Mucosa of stomach (tissue), 1 donor: ENCODE data around the gene EPHB3.

Source experiments
- H3K27me3 ChIP-seq: one replicate; pipeline ENCODE4 v1.7.0; 2013; ENCODE audit warnings: mild to moderate bottlenecking, low read length; ENCODE audit not compliant: control insufficient read depth, insufficient read depth
- H3K36me3 ChIP-seq: one replicate; pipeline ENCODE4 v1.7.0; 2013; ENCODE audit warnings: low read length; ENCODE audit not compliant: control insufficient read depth, insufficient read depth
- H3K4me1 ChIP-seq: one replicate; pipeline ENCODE4 v1.7.0; 2013; ENCODE audit warnings: mild to moderate bottlenecking, low read length; ENCODE audit not compliant: control insufficient read depth, insufficient read depth
- H3K4me3 ChIP-seq: one replicate; pipeline ENCODE4 v1.7.0; 2013; ENCODE audit warnings: low read length
- H3K9ac ChIP-seq: one replicate; pipeline ENCODE4 v1.7.0; 2013; ENCODE audit warnings: mild to moderate bottlenecking, low read length, moderate library complexity
- H3K9me3 ChIP-seq: one replicate; pipeline ENCODE4 v1.7.0; 2013; ENCODE audit warnings: mild to moderate bottlenecking, low read length, moderate library complexity; ENCODE audit not compliant: control insufficient read depth
- donor health status: Pancreatic carcinoma.

The EPHB3 gene

DNA sequence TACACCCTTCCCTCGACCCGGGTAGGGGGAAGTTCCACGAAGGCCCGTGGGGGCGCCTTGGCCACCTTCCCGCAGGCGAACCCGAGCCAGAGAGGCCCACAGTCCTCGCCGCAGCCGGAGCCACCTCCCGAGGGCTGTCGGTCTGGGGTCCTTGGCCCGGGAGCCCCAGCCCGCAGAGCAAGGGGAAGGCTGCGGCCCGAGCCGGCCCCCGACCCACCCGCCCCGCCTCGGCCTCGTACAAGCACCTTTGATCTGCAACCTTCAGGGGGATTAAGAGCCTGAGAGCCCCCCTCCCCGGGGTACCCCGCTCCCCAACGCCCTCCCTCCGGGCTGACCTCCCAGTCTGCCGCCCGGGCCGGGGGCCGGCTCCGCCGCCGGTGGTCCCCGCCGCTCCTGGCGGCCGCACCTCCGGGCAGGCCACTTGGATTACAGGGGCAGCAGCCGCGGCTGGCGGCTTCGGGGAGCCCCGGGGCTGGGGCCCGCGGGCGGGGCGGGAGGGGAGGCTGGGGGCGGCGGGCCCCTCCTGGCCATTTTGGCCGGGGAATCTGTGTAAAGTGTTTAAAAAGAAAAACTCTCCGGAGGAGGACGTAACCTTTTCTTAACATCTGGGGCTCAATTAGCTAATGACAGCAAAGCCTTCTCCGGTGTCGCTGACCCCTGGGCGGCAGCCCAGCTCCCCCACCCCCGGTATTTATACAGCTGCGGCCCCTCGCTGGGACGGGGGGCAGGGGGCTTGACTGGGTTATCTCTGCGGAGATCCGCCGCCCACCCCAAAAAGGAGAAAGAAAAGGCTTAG lies 40.2 kb downstream of the EPHB3 start:
- no peaks in the 10 kb centered on the region for H3K9me3 ChIP-seq
- H3K36me3 ChIP-seq: no peaks in the 10 kb centered on the region
- no peak overlapping the region for H3K9ac ChIP-seq
- peaks cover 42% of the 10 kb centered on the region for H3K27me3 ChIP-seq
- no peak overlapping the region for H3K4me3 ChIP-seq
- peaks cover 16% of the 10 kb centered on the region for H3K4me1 ChIP-seq

DNA sequence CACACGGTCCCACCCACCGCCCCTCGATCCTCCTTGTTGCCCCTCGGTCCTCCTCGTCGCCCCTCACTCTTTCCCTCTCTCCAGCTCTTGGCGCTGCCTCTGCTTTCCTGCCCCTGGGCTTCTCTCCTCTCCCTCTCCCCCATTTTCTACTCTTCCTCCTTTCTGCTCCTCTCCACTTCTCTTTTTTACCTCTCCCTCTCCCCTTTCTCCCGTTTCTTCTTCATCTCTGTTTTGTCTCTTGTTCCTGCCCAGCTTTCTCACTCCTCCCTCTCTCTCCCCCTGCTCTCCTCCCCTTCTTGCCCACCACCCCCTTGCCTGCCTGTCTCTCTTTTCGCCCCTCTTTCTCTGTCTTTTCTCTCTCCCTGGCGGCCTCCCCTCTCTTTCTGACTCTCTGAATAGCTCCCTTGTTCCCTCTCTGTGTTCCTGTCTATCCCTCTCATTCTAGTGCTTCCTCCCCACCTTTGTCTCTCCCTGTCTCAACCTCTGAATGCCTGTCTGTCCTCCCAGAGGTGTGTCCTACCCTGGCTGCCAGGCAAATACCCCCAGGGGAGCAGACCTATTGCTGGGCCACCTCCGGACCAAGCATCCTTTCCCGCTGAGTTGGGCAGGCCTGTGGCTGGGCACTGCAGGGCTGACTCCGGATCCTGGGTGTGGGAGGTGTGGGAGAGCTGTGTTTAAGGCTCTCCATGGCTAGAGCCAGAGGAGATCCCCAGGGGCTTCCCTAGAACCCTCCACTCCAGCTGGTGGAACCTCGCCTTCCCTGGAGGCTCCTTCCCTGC lies 41.0 kb downstream of the EPHB3 start:
- no peak overlapping the region for H3K9ac ChIP-seq
- H3K27me3 ChIP-seq: peaks cover 42% of the 10 kb centered on the region
- no peaks in the 10 kb centered on the region for H3K36me3 ChIP-seq
- H3K4me3 ChIP-seq: no peak overlapping the region
- H3K4me1 ChIP-seq: peaks cover 16% of the 10 kb centered on the region
- H3K9me3 ChIP-seq: no peaks in the 10 kb centered on the region

DNA sequence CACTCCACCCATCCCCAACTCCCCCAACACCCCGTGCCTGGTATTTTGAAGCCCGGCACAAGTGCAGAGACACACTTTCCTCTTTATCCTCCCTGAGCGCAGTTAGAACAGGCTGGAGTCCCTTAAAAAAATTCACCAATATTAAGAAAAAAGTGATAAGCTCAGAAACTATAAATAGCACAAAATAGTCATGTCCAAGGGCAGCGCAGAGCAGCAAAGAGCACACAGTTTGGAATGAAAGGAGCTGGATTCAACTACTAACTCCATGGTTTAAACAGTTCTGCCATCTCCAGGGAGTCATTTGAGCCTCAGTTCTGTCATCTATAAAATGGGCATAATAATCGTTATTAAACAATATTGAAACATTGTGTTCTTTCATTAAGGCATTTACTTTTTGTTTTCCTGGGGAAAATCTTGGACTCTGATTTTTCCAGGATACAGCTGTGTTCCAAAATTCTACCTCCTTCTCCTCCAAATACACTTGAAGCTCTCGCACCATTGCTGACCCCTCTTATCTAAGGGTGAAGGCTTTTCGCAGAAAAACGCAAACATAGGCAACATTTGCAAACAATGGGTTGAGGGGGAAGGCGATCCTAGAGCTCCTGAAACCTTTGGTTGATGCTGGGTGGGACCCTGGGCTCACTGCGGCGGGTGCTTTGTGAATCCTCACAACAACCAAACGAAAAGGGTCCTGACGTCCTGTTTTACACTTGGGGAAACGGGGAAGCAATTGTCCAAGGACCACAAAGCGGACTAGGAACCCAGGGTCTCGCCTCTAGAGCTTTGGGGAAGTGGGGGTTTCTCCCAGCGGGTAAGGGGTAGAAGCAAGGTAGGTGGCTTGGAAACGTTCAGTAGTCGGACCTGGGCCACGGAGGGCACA lies 41.8 kb downstream of the EPHB3 start:
- Histone ChIP-seq H3K4me3 (no peak overlapping the region), H3K9me3 (no peaks in the 10 kb centered on the region), H3K27me3 (peaks cover 42% of the 10 kb centered on the region), H3K4me1 (peaks cover 13% of the 10 kb centered on the region), H3K36me3 (no peaks in the 10 kb centered on the region), H3K9ac (no peak overlapping the region)

DNA sequence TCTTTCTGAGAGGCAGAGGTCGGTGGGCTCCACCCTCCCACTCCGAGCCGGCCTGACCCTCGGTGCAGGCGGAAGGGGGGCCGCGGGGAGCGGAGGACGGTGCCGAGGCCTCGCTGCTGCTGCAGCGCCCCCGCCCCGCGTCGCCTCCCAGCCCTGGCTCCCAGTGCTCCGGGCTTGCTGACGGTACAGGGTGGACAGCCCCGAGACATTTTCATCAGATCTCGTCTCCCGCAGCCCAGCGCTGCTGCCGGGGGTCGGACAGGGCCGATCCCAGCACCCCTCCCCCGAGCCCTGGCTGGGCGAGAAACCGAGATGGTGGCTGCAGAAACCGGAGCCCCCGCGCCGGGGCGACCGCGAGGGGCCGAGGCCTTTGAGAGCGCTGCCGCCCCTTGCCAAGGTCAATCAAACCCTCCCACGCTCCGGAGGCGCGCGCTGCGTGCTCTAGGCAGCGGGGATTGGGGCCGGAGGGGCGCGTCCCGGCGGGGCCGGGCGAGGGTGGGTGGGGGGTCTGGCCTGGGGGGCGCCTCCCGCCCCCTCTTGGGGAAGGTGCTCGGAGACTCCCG lies 42.5 kb downstream of the EPHB3 start:
- Histone ChIP-seq H3K9ac (peak overlapping the region; percentile 57), H3K9me3 (no peaks in the 10 kb centered on the region), H3K4me3 (no peak overlapping the region), H3K36me3 (no peaks in the 10 kb centered on the region), H3K4me1 (peaks cover 13% of the 10 kb centered on the region), H3K27me3 (peaks cover 42% of the 10 kb centered on the region)

DNA sequence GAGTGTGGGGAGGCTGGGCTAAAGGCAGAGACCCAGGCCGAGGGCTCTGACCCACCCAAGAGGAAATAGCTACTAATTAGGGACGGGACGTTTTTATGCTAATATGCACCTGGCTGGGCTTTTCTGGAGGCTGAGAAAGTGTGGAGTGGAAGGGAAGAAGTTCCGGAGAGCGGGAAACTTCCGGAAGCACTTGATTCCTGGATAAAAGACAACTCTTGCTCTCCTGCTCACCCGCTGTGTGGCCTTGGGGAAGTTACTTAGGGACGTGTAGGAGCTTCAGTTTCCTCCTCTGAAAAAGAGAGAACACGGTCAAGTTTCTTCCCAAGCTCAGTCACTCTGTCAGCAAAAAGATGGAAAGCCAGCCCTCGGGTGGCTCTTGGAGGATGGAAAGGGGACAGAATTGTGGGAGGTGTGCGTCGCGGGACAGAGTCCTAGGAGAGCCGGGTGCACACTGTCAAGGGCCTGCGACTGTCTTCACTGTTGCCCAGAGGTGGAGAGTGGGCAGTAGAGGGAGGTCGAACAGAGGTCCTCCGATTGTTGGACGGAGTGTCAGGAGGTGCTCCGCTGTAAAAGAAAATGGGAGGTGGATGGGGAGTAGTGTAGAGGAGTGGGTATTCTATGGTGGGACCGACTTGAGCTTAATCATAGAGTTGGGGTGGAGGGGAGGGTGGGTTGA lies 43.2 kb downstream of the EPHB3 start:
- Histone ChIP-seq H3K4me1 (peaks cover 13% of the 10 kb centered on the region), H3K9ac (peak overlapping the region; percentile 57), H3K9me3 (no peaks in the 10 kb centered on the region), H3K27me3 (peaks cover 42% of the 10 kb centered on the region), H3K4me3 (no peak overlapping the region), H3K36me3 (no peaks in the 10 kb centered on the region)

DNA sequence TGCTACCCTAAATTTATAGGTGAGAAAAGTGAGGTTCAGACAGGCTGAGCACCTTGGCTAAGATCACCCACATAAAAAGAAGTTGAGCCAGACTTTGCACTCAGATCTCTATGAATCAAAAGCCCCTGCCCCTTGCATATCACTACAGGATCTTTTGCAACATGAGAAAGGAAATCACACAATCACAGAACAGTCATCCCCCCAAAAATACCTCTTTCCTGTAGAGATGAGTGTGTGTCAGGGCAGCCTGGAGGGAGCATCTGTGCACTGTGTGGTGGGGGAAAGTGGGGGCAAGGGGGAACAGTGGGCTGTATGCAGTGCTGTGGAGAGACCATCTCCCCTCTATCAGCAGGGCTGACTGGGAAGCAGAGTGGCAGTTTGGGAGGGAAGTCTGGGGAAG lies 46.6 kb downstream of the EPHB3 start:
- no peak overlapping the region for H3K9ac ChIP-seq
- no peak overlapping the region for H3K4me3 ChIP-seq
- H3K9me3 ChIP-seq: no peaks in the 10 kb centered on the region
- H3K27me3 ChIP-seq: peaks cover 20% of the 10 kb centered on the region
- peaks cover 13% of the 10 kb centered on the region for H3K4me1 ChIP-seq
- H3K36me3 ChIP-seq: no peaks in the 10 kb centered on the region

DNA sequence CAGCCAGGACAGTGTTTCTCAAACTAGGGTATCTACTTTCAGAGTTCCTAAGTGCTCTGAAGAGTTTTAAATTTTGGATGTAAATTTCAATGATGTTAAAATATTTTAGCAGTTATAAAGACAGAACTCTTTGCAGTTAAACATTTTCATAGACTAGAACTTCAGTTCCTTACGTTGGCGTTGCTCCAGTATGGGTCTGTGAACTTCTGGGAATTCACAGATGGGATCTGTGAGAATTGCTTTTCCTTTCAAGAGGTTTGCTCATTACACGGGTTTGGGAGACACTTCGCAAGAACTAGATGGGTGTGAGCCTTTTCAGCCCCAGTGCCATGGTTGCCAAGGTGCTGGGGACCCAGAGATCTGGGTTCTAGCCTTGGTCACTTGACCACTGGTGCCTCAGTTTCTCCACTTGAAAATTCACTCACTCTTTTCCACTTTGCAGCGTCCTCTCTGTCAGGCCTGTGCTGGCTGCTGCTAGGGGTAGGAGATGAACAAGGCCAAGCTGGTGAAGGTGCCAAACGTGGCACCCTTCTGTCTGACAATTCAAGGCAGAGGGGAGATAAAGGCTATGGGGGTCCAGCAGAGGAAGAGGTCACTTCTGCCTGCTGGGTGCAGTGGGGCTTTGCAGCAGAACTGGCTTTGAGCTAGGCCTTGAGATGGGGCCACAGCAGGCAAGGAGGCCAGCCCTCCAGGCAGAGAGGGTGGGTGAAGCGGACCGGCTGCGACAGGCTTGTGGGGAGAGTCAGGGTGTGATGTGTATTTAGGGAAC lies 48.1 kb downstream of the EPHB3 start:
- Histone ChIP-seq H3K9me3 (no peaks in the 10 kb centered on the region), H3K27me3 (peaks cover 6% of the 10 kb centered on the region), H3K9ac (no peak overlapping the region), H3K4me1 (peaks cover 2% of the 10 kb centered on the region), H3K36me3 (no peaks in the 10 kb centered on the region), H3K4me3 (no peak overlapping the region)

DNA sequence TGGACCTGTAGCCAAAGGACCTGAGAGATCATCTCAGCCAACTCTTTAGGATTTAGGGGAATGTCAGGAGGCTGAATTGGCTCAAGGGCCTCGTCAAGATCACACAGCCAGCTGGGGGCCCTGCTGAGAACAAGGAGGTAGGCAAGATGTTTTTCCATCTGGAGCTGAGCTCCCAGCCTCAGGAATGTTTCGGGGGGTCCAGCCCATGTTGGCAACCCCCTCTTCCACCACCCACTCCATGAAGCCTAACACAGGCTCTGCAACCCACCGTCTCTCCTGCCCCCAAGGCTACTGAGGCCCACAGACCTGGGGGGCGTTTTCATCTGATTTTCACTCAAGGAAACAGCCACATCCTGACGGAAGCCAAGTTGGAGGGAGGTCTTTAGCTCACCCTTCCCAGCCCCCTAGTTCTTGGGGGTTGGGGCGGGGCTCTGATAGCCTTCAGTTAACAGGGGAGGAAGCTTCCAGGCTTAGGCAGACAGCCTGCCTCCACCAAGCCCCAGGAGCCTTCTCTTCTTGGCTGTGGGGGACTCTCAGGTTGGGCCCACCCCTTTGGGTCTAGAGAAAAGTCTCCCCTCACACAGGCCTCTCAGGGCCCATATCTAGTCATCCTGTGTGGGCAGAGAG lies 48.8 kb downstream of the EPHB3 start:
- Histone ChIP-seq H3K9me3 (no peaks in the 10 kb centered on the region), H3K9ac (no peak overlapping the region), H3K4me1 (no peaks in the 10 kb centered on the region), H3K27me3 (no peaks in the 10 kb centered on the region), H3K4me3 (no peak overlapping the region), H3K36me3 (no peaks in the 10 kb centered on the region)

DNA sequence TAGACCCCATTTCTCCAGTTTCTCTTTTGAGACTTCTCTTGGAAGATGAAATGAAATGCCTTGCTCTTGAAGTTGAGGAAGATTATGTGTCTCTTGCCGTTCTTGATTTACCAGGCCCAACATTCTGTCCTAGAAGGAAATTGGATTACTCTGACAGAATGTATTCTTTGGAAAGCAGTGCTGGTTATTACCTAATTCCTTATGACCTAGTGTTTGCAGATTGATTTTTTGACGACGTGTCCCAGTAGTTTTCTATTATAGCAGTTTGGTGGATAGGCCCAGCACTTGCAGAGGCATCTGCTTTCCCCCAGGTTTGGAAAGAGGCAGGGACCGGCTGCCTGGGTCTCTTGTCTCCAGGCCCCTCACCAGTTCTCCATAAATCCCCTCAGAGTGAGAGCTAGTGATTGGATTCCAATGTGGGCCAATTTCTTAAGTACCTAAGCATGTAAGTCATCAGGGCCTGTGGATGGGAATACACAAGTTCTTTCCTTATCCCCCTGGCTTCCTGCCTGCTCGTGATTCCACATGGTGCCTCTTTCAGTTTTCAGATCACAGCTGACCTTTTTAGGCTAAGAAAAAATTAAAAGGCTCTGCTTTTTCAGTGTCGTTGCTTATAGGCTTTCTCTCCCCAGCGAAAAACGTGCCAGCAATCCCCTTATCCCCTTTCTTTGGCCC lies 50.2 kb downstream of the EPHB3 start:
- H3K4me3 ChIP-seq: no peak overlapping the region
- H3K9ac ChIP-seq: no peak overlapping the region
- H3K36me3 ChIP-seq: no peaks in the 10 kb centered on the region
- no peaks in the 10 kb centered on the region for H3K9me3 ChIP-seq
- H3K27me3 ChIP-seq: no peaks in the 10 kb centered on the region
- H3K4me1 ChIP-seq: no peaks in the 10 kb centered on the region

DNA sequence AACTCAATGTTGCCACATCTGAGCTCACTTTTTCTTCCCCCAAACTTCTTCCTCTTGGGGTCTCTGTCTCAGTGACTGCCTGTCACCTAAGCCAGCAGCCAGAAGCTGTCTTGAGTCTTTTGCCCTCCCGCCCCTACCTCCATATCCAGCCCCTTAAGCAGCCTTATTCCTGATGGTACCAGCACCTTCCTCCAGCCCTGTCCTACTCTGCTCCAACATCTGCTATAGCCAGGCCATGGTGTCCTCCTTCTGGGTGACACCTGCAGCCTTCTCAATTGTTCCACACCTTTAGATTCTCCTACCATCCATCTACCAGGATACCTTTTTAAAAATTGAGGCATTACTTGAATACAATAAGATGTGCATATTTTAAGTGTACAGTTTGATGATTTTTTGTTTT lies 53.8 kb downstream of the EPHB3 start:
- no peaks in the 10 kb centered on the region for H3K4me1 ChIP-seq
- no peaks in the 10 kb centered on the region for H3K27me3 ChIP-seq
- H3K36me3 ChIP-seq: no peaks in the 10 kb centered on the region
- H3K9me3 ChIP-seq: no peaks in the 10 kb centered on the region
- H3K9ac ChIP-seq: no peak overlapping the region
- no peak overlapping the region for H3K4me3 ChIP-seq
